Epithelial cell of proximal tubule (primary cell): Measurements from ENCODE around the gene NEK9. TPM values are rescaled to one million over a fixed set of nuclear protein-coding genes. Genes with fewer than 3 reads are reported as not detected.

Source experiments
- DNase-seq: peaks from one replicate; pipeline ENCODE4 v3.0.0-alpha.2; 2011; ENCODE audit warnings: low read depth
- H3K4me3 ChIP-seq: 2 replicates; pipeline ENCODE4 v1.5.1; 2011; ENCODE audit warnings: low read depth, mild to moderate bottlenecking, low read length
- CTCF ChIP-seq: conservative IDR thresholded peaks from 2 replicates; pipeline ENCODE4 v1.5.1; 2012; ENCODE audit warnings: low read depth, mild to moderate bottlenecking, low read length
- total RNA-seq: library from RNA; depleted of rRNA; stranded (reverse); fragments of >200 nt; gene quantifications from 2 replicates; pipeline ENCODE4 v1.2.3, GENCODE V29; 2015

NEK9 gene
- total RNA-seq, 1 donor from 2014 or later: 10.9 TPM

- no peak for DNase-seq
- TF ChIP-seq CTCF: no peak
- H3K4me3 ChIP-seq: no peak overlapping the region
These were observed 82.1 kb downstream of the NEK9 start for GRCh38 chr14:75044752-75045151.

- no peak for TF ChIP-seq CTCF
- no peak overlapping the region for H3K4me3 ChIP-seq
- DNase-seq: no peak
These were observed 82.5 kb downstream of the NEK9 start for GRCh38 chr14:75044322-75044721.

- peak; percentile 65 for DNase-seq
- TF ChIP-seq CTCF: no peak
- H3K4me3 ChIP-seq: no peak overlapping the region
These were observed 84.8 kb downstream of the NEK9 start for GRCh38 chr14:75042035-75042434.

- peak; percentile 66 for DNase-seq
- no peak overlapping the region for H3K4me3 ChIP-seq
- TF ChIP-seq CTCF: no peak
These were observed 85.2 kb downstream of the NEK9 start for GRCh38 chr14:75041613-75042012.

GRCh38 chr14:75040959-75041358, 85.9 kb downstream of the NEK9 start:
- no peak overlapping the region for H3K4me3 ChIP-seq
- no peak for DNase-seq
- TF ChIP-seq CTCF: no peak

- TF ChIP-seq CTCF: no peak
- DNase-seq: no peak
- no peak overlapping the region for H3K4me3 ChIP-seq
These were observed 86.3 kb downstream of the NEK9 start for GRCh38 chr14:75040507-75040906.

- no peak overlapping the region for H3K4me3 ChIP-seq
- TF ChIP-seq CTCF: no peak
- DNase-seq: no peak
These were observed 93.9 kb downstream of the NEK9 start for GRCh38 chr14:75032939-75033338.
